HG03432 (cell line): ENCODE results near the gene ACTG2.
"Not testable (repeated sequence)": the region's sequence is repeated elsewhere in the genome, so short reads cannot be mapped to it uniquely, and the experiment has no call there.

Experiments
- ATAC-seq: cut with Tn5 transposase; IDR thresholded peaks from one replicate; pipeline ENCODE4 v1.9.1; 2021; ENCODE audit warnings: mild to moderate bottlenecking, moderate library complexity; ENCODE audit not compliant: unreplicated experiment

Gene ACTG2

GRCh38 chr2:73892631-73893329 is at the start of gene ACTG2:
TSS of gene ACTG2 (plus strand) at chr2:73893008. CDS start at chr2:73901312, 8,304 bp downstream.
- ATAC-seq, result no peak

GRCh38 chr2:73844087-73844486 is 48.7 kb upstream of the ACTG2 start:
- no peak for ATAC-seq

- ATAC-seq, result no peak
Measured at GRCh38 chr2:73850009-73850408, 42.8 kb upstream of the ACTG2 start.

- no peak for ATAC-seq
Measured at GRCh38 chr2:73851274-73851673, 41.5 kb upstream of the ACTG2 start.

GRCh38 chr2:73852020-73852419 is 40.8 kb upstream of the ACTG2 start:
- ATAC-seq, result no peak

GRCh38 chr2:73855526-73855925 is 37.3 kb upstream of the ACTG2 start:
- no peak for ATAC-seq

- no peak for ATAC-seq
Measured at GRCh38 chr2:73856214-73856613, 36.6 kb upstream of the ACTG2 start.

- ATAC-seq, result no peak
Measured at GRCh38 chr2:73859721-73860586, 32.9 kb upstream of the ACTG2 start.

GRCh38 chr2:73862987-73863386 is 29.8 kb upstream of the ACTG2 start:
- no peak for ATAC-seq

GRCh38 chr2:73868204-73868978 is 24.4 kb upstream of the ACTG2 start:
- ATAC-seq, result no peak

GRCh38 chr2:73870084-73870483 is 22.7 kb upstream of the ACTG2 start:
- no peak for ATAC-seq

- ATAC-seq, result no peak
Measured at GRCh38 chr2:73877071-73877802, 15.6 kb upstream of the ACTG2 start.

- not testable (repeated sequence) for ATAC-seq
Measured at GRCh38 chr2:73877984-73878383, 14.8 kb upstream of the ACTG2 start.

GRCh38 chr2:73885406-73885805 is 7.4 kb upstream of the ACTG2 start:
- ATAC-seq, result no peak

- ATAC-seq, result no peak
Measured at GRCh38 chr2:73886357-73886756, 6.5 kb upstream of the ACTG2 start.

- ATAC-seq, result not testable (repeated sequence)
Measured at GRCh38 chr2:73887596-73888353, 5.0 kb upstream of the ACTG2 start.

- ATAC-seq, result no peak
Measured at GRCh38 chr2:73888388-73888787, 4.4 kb upstream of the ACTG2 start.

- no peak for ATAC-seq
Measured at GRCh38 chr2:73889206-73889605, 3.6 kb upstream of the ACTG2 start.

- no peak for ATAC-seq
Measured at GRCh38 chr2:73890301-73891092, 2.3 kb upstream of the ACTG2 start.
